ENCODE data around the gene CR1.

DNA sequence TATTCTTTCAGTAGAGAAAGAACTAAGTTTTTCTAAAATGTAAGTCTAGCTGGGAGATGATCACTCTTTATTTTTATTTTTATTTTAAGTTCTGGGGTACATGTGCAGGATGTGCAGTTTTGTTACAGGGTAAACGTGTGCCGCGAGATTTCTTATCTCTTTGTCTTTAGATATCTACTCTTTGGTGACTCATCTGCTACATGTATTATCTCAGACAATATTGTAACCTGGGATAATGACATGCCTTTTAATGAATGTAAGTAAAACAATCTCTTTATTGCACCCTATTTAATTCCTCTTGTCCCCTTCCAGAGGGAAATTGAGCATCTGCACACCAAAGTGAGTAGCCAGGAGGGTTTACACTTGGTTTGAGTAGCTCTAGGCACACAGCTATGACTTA, 32.4 kb upstream of the CR1 start:
- TF ChIP-seq, protein P1, sequence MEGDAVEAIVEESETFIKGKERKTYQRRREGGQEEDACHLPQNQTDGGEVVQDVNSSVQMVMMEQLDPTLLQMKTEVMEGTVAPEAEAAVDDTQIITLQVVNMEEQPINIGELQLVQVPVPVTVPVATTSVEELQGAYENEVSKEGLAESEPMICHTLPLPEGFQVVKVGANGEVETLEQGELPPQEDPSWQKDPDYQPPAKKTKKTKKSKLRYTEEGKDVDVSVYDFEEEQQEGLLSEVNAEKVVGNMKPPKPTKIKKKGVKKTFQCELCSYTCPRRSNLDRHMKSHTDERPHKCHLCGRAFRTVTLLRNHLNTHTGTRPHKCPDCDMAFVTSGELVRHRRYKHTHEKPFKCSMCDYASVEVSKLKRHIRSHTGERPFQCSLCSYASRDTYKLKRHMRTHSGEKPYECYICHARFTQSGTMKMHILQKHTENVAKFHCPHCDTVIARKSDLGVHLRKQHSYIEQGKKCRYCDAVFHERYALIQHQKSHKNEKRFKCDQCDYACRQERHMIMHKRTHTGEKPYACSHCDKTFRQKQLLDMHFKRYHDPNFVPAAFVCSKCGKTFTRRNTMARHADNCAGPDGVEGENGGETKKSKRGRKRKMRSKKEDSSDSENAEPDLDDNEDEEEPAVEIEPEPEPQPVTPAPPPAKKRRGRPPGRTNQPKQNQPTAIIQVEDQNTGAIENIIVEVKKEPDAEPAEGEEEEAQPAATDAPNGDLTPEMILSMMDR (IDR thresholded peaks at IDR 0.05) = no peak
- no peak for TF ChIP-seq POLR2A (IDR thresholded peaks at IDR 0.05)

All from Peyer's patch (tissue), 4 donors.